ENCODE results near the gene SLC9A9. TPM values are rescaled to one million over a fixed set of nuclear protein-coding genes. Genes with fewer than 3 reads are reported as not detected.

SLC9A9 gene
- total and polyA plus RNA-seq, 2 donors = 20.5 to 21.2 TPM

- 78% methylated on average over 5 of the region's 5 CpGs for WGBS
- Histone ChIP-seq H3K27me3 (ENCODE audit: control insufficient read depth in 2 of 2, insufficient read depth in 1 of 2, low read length in 1 of 2) (no peaks in the 10 kb centered on the region), H3K4me1 (ENCODE audit: control insufficient read depth in 2 of 2, insufficient read depth in 2 of 2, low read length in 2 of 2) (peaks cover 0 to 3% of the 10 kb centered on the region in 2 donors), H3K9me3 (ENCODE audit: control insufficient read depth in 2 of 2, insufficient read depth in 1 of 2, low read length in 1 of 2) (peaks cover 0 to 3% of the 10 kb centered on the region in 2 donors), H3K36me3 (ENCODE audit: control insufficient read depth in 2 of 2, insufficient read depth in 2 of 2, low read length in 1 of 2) (no peaks in the 10 kb centered on the region), H3K27ac (ENCODE audit: low read depth in 1 of 2, low read length in 1 of 2) (no peak overlapping the region), H3K4me3 (ENCODE audit: low read length in 2 of 2) (no peak overlapping the region)
- DNase-seq (ENCODE audit: low read depth in 6 of 9, low spot score in 9 of 9) = no peak
These were observed 584.3 kb downstream of the SLC9A9 start for GRCh38 chr3:143263852-143264513.

DNA sequence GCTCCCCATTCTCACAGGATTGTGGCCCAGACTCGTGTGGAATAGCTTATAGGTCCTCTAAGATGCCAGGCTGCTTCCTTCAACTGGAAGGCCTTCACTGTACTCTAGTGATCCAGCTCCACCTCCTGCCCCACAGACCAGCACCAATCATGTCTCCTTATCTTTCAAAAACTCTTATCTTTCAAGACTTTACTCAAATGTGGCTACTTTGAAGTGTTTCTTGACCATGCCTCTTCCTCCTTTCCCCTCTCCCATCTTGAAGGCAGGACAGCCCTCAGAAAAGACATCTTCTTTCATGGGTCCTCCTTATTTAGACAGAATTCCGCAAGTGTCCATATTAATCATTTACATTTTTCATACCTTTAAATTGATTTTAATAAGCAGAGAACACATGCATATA lies 586.4 kb downstream of the SLC9A9 start:
- no peak overlapping the region for H3K27ac ChIP-seq (ENCODE audit: low read depth in 1 of 2, low read length in 1 of 2)
- H3K4me1 ChIP-seq (ENCODE audit: control insufficient read depth in 2 of 2, insufficient read depth in 2 of 2, low read length in 2 of 2) = peaks cover 0 to 3% of the 10 kb centered on the region in 2 donors
- H3K36me3 ChIP-seq (ENCODE audit: control insufficient read depth in 2 of 2, insufficient read depth in 2 of 2, low read length in 1 of 2) = no peaks in the 10 kb centered on the region
- no peak overlapping the region for H3K4me3 ChIP-seq (ENCODE audit: low read length in 2 of 2)
- DNase-seq (ENCODE audit: low read depth in 6 of 9, low spot score in 9 of 9) = no peak
- H3K9me3 ChIP-seq (ENCODE audit: control insufficient read depth in 2 of 2, insufficient read depth in 1 of 2, low read length in 1 of 2) = peaks cover 0 to 3% of the 10 kb centered on the region in 2 donors
- H3K27me3 ChIP-seq (ENCODE audit: control insufficient read depth in 2 of 2, insufficient read depth in 1 of 2, low read length in 1 of 2) = no peaks in the 10 kb centered on the region
- 89% methylated on average over 2 of the region's 2 CpGs for WGBS

- Histone ChIP-seq H3K4me3 (ENCODE audit: low read length in 2 of 2) (no peak overlapping the region), H3K4me1 (ENCODE audit: control insufficient read depth in 2 of 2, insufficient read depth in 2 of 2, low read length in 2 of 2) (peaks cover 0 to 3% of the 10 kb centered on the region in 2 donors), H3K27ac (ENCODE audit: low read depth in 1 of 2, low read length in 1 of 2) (no peak overlapping the region), H3K27me3 (ENCODE audit: control insufficient read depth in 2 of 2, insufficient read depth in 1 of 2, low read length in 1 of 2) (no peaks in the 10 kb centered on the region), H3K9me3 (ENCODE audit: control insufficient read depth in 2 of 2, insufficient read depth in 1 of 2, low read length in 1 of 2) (no peaks in the 10 kb centered on the region), H3K36me3 (ENCODE audit: control insufficient read depth in 2 of 2, insufficient read depth in 2 of 2, low read length in 1 of 2) (no peaks in the 10 kb centered on the region)
- no peak for DNase-seq (ENCODE audit: low read depth in 6 of 9, low spot score in 9 of 9)
- 99% methylated on average over 4 of the region's 4 CpGs for WGBS
These were observed 589.6 kb downstream of the SLC9A9 start for GRCh38 chr3:143258692-143259091.

- Histone ChIP-seq H3K27ac (ENCODE audit: low read depth in 1 of 2, low read length in 1 of 2) (no peak overlapping the region), H3K4me1 (ENCODE audit: control insufficient read depth in 2 of 2, insufficient read depth in 2 of 2, low read length in 2 of 2) (peaks cover 0 to 3% of the 10 kb centered on the region in 2 donors), H3K4me3 (ENCODE audit: low read length in 2 of 2) (no peak overlapping the region), H3K27me3 (ENCODE audit: control insufficient read depth in 2 of 2, insufficient read depth in 1 of 2, low read length in 1 of 2) (no peaks in the 10 kb centered on the region), H3K36me3 (ENCODE audit: control insufficient read depth in 2 of 2, insufficient read depth in 2 of 2, low read length in 1 of 2) (no peaks in the 10 kb centered on the region), H3K9me3 (ENCODE audit: control insufficient read depth in 2 of 2, insufficient read depth in 1 of 2, low read length in 1 of 2) (no peaks in the 10 kb centered on the region)
- no peak for DNase-seq (ENCODE audit: low read depth in 6 of 9, low spot score in 9 of 9)
These were observed 591.9 kb downstream of the SLC9A9 start for GRCh38 chr3:143256416-143256815.

GRCh38 chr3:143255739-143256138 lies 592.5 kb downstream of the SLC9A9 start:
- Histone ChIP-seq H3K9me3 (ENCODE audit: control insufficient read depth in 2 of 2, insufficient read depth in 1 of 2, low read length in 1 of 2) (no peaks in the 10 kb centered on the region), H3K27ac (ENCODE audit: low read depth in 1 of 2, low read length in 1 of 2) (no peak overlapping the region), H3K4me3 (ENCODE audit: low read length in 2 of 2) (no peak overlapping the region), H3K4me1 (ENCODE audit: control insufficient read depth in 2 of 2, insufficient read depth in 2 of 2, low read length in 2 of 2) (peaks cover 0 to 3% of the 10 kb centered on the region in 2 donors), H3K27me3 (ENCODE audit: control insufficient read depth in 2 of 2, insufficient read depth in 1 of 2, low read length in 1 of 2) (no peaks in the 10 kb centered on the region), H3K36me3 (ENCODE audit: control insufficient read depth in 2 of 2, insufficient read depth in 2 of 2, low read length in 1 of 2) (no peaks in the 10 kb centered on the region)
- DNase-seq (ENCODE audit: low read depth in 6 of 9, low spot score in 9 of 9) = no peak

DNA sequence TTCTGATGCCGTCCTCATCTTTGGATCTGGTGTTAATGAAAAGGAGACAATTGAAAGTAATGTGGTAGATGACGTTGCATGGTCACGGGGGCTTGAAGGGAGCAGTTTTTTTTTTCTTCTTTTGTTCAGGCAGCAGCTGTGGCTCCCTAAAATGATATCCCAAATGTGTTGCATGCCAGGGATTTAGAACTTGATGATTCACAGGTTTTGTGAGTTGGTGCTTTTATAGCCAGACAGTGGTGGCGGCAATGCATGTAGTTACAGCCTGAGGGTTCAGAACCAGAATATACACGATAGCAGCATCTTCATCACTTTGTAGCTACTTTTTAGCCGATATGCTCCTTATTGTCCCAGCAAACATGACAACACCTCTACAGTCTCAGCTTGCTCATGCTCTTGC lies 595.3 kb downstream of the SLC9A9 start:
- H3K9me3 ChIP-seq (ENCODE audit: control insufficient read depth in 2 of 2, insufficient read depth in 1 of 2, low read length in 1 of 2) = peaks cover 0 to 3% of the 10 kb centered on the region in 2 donors
- no peaks in the 10 kb centered on the region for H3K27me3 ChIP-seq (ENCODE audit: control insufficient read depth in 2 of 2, insufficient read depth in 1 of 2, low read length in 1 of 2)
- no peak overlapping the region for H3K27ac ChIP-seq (ENCODE audit: low read depth in 1 of 2, low read length in 1 of 2)
- H3K4me1 ChIP-seq (ENCODE audit: control insufficient read depth in 2 of 2, insufficient read depth in 2 of 2, low read length in 2 of 2) = peaks cover 0 to 3% of the 10 kb centered on the region in 2 donors
- H3K36me3 ChIP-seq (ENCODE audit: control insufficient read depth in 2 of 2, insufficient read depth in 2 of 2, low read length in 1 of 2) = no peaks in the 10 kb centered on the region
- no peak for DNase-seq (ENCODE audit: low read depth in 6 of 9, low spot score in 9 of 9)
- no peak overlapping the region for H3K4me3 ChIP-seq (ENCODE audit: low read length in 2 of 2)
- 98% methylated on average over 6 of the region's 6 CpGs for WGBS

DNA sequence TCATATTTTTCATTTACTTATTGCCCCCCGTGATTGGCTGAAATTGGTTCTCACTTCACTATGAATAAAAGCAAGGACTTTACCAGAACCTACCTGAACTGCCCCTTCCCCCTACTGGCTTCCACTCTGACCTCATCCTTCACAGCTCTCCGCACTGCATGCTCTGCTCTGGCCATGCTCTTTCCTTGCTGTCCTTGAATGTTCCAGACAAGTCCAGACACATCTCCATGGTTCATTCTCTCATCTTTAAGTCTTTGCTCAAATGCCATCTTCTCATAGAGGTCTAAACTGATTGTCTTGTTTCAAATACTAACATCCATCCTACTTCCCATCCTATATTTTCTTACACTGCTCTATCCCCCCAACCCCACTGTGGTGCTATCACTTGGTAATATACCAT lies 599.3 kb downstream of the SLC9A9 start:
- DNase-seq (ENCODE audit: low read depth in 6 of 9, low spot score in 9 of 9) = no peak
- H3K27ac ChIP-seq (ENCODE audit: low read depth in 1 of 2, low read length in 1 of 2) = no peak overlapping the region
- no peak overlapping the region for H3K4me3 ChIP-seq (ENCODE audit: low read length in 2 of 2)
- no peaks in the 10 kb centered on the region for H3K27me3 ChIP-seq (ENCODE audit: control insufficient read depth in 2 of 2, insufficient read depth in 1 of 2, low read length in 1 of 2)
- peaks cover 0 to 20% of the 10 kb centered on the region in 2 donors for H3K4me1 ChIP-seq (ENCODE audit: control insufficient read depth in 2 of 2, insufficient read depth in 2 of 2, low read length in 2 of 2)
- H3K36me3 ChIP-seq (ENCODE audit: control insufficient read depth in 2 of 2, insufficient read depth in 2 of 2, low read length in 1 of 2) = no peaks in the 10 kb centered on the region
- WGBS = over 99% methylated on average over 2 of the region's 2 CpGs
- H3K9me3 ChIP-seq (ENCODE audit: control insufficient read depth in 2 of 2, insufficient read depth in 1 of 2, low read length in 1 of 2) = peaks cover 0 to 3% of the 10 kb centered on the region in 2 donors

- Histone ChIP-seq H3K4me1 (ENCODE audit: control insufficient read depth in 2 of 2, insufficient read depth in 2 of 2, low read length in 2 of 2) (peaks cover 0 to 21% of the 10 kb centered on the region in 2 donors), H3K27me3 (ENCODE audit: control insufficient read depth in 2 of 2, insufficient read depth in 1 of 2, low read length in 1 of 2) (no peaks in the 10 kb centered on the region), H3K27ac (ENCODE audit: low read depth in 1 of 2, low read length in 1 of 2) (no peak overlapping the region), H3K36me3 (ENCODE audit: control insufficient read depth in 2 of 2, insufficient read depth in 2 of 2, low read length in 1 of 2) (no peaks in the 10 kb centered on the region), H3K4me3 (ENCODE audit: low read length in 2 of 2) (no peak overlapping the region), H3K9me3 (ENCODE audit: control insufficient read depth in 2 of 2, insufficient read depth in 1 of 2, low read length in 1 of 2) (peaks cover 0 to 3% of the 10 kb centered on the region in 2 donors)
- WGBS = 92% methylated on average over 3 of the region's 3 CpGs
- DNase-seq (ENCODE audit: low read depth in 6 of 9, low spot score in 9 of 9) = no peak
These were observed 601.2 kb downstream of the SLC9A9 start for GRCh38 chr3:143247073-143247472.

GRCh38 chr3:143245692-143246091 lies 602.6 kb downstream of the SLC9A9 start:
- H3K27me3 ChIP-seq (ENCODE audit: control insufficient read depth in 2 of 2, insufficient read depth in 1 of 2, low read length in 1 of 2) = no peaks in the 10 kb centered on the region
- no peak for DNase-seq (ENCODE audit: low read depth in 6 of 9, low spot score in 9 of 9)
- no peak overlapping the region for H3K27ac ChIP-seq (ENCODE audit: low read depth in 1 of 2, low read length in 1 of 2)
- H3K9me3 ChIP-seq (ENCODE audit: control insufficient read depth in 2 of 2, insufficient read depth in 1 of 2, low read length in 1 of 2) = peaks cover 0 to 3% of the 10 kb centered on the region in 2 donors
- H3K4me3 ChIP-seq (ENCODE audit: low read length in 2 of 2) = no peak overlapping the region
- H3K4me1 ChIP-seq (ENCODE audit: control insufficient read depth in 2 of 2, insufficient read depth in 2 of 2, low read length in 2 of 2) = peaks cover 0 to 24% of the 10 kb centered on the region in 2 donors
- no peaks in the 10 kb centered on the region for H3K36me3 ChIP-seq (ENCODE audit: control insufficient read depth in 2 of 2, insufficient read depth in 2 of 2, low read length in 1 of 2)
- over 99% methylated on average over 4 of the region's 4 CpGs for WGBS
